ENCODE data around the gene RAB27A. TPM values are rescaled to one million over a fixed set of nuclear protein-coding genes. Genes with fewer than 3 reads are reported as not detected.

The RAB27A gene
- polyA plus RNA-seq, 1 donor (not counting 4 experiments of a cell fraction or from before 2014, with no cell fraction given), result 10.8 TPM

GRCh38 chr15:55327387-55327786, 37.8 kb upstream of the RAB27A start:
- dilution Hi-C loops (cut with MboI; ENCODE audit: extremely low pct_ligation_motif_present, low sequenced_read_pairs), result no loop called here
- H3K9ac ChIP-seq (ENCODE audit: control insufficient read depth, extremely low read depth, insufficient read depth, low read length), result no peak overlapping the region
- no peaks in the 10 kb centered on the region for H3K4me1 ChIP-seq (ENCODE audit: control insufficient read depth, extremely low read depth, insufficient read depth, low read length)
- TF ChIP-seq EZH2 (IDR thresholded peaks at IDR 0.05; ENCODE audit: low read length) (no peak), CTCF (optimal IDR thresholded peaks at IDR 0.05 in 1 of 3, IDR thresholded peaks at IDR 0.05 in 1 of 3, conservative IDR thresholded peaks at IDR 0.05 in 1 of 3; ENCODE audit: extremely low read depth in 1 of 3, insufficient read depth in 2 of 3, low read length in 3 of 3) (no peak)
- H3K36me3 ChIP-seq (ENCODE audit: control insufficient read depth in 2 of 2, extremely low read depth in 1 of 2, insufficient read depth in 2 of 2, low read length in 2 of 2), result no peaks in the 10 kb centered on the region
- no peak overlapping the region for H3K27ac ChIP-seq (ENCODE audit: control insufficient read depth, insufficient read depth, low read length)
- no peak overlapping the region for H2AFZ ChIP-seq (ENCODE audit: control insufficient read depth, low read length)
- FAIRE-seq, result no peak
- DNase-seq (ENCODE audit: low read depth, low spot score), result no peak
- H3K9me3 ChIP-seq (ENCODE audit: control insufficient read depth, low read depth, low read length), result no peaks in the 10 kb centered on the region
- H3K27me3 ChIP-seq (ENCODE audit: control insufficient read depth, extremely low read depth, insufficient read depth, low read length), result no peaks in the 10 kb centered on the region
- no peak overlapping the region for H3K4me3 ChIP-seq (ENCODE audit: control insufficient read depth in 2 of 3, extremely low read depth in 1 of 3, insufficient read depth in 2 of 3, low read depth in 1 of 3, low read length in 3 of 3)
- H3K4me2 ChIP-seq (ENCODE audit: control insufficient read depth, extremely low read depth, insufficient read depth, low read depth, low read length), result no peak overlapping the region
- H3K79me2 ChIP-seq (ENCODE audit: control insufficient read depth, insufficient read depth, low read length), result no peaks in the 10 kb centered on the region
- H3K9me1 ChIP-seq (ENCODE audit: control insufficient read depth, extremely low read depth, insufficient read depth, low read length), result no peaks in the 10 kb centered on the region
- H4K20me1 ChIP-seq (ENCODE audit: control insufficient read depth, extremely low read depth, insufficient read depth, low read length), result no peaks in the 10 kb centered on the region

- dilution Hi-C loops (cut with MboI; ENCODE audit: extremely low pct_ligation_motif_present, low sequenced_read_pairs), result no loop called here
- H3K4me2 ChIP-seq (ENCODE audit: control insufficient read depth, extremely low read depth, insufficient read depth, low read depth, low read length), result no peak overlapping the region
- no peaks in the 10 kb centered on the region for H3K9me1 ChIP-seq (ENCODE audit: control insufficient read depth, extremely low read depth, insufficient read depth, low read length)
- FAIRE-seq, result no peak
- H3K27ac ChIP-seq (ENCODE audit: control insufficient read depth, insufficient read depth, low read length), result no peak overlapping the region
- peaks cover 8% of the 10 kb centered on the region for H3K4me1 ChIP-seq (ENCODE audit: control insufficient read depth, extremely low read depth, insufficient read depth, low read length)
- no peak overlapping the region for H2AFZ ChIP-seq (ENCODE audit: control insufficient read depth, low read length)
- TF ChIP-seq EZH2 (IDR thresholded peaks at IDR 0.05; ENCODE audit: low read length), result no peak
- no peak for TF ChIP-seq CTCF (optimal IDR thresholded peaks at IDR 0.05 in 1 of 3, IDR thresholded peaks at IDR 0.05 in 1 of 3, conservative IDR thresholded peaks at IDR 0.05 in 1 of 3; ENCODE audit: extremely low read depth in 1 of 3, insufficient read depth in 2 of 3, low read length in 3 of 3)
- DNase-seq (ENCODE audit: low read depth, low spot score), result no peak
- H3K36me3 ChIP-seq (ENCODE audit: control insufficient read depth in 2 of 2, extremely low read depth in 1 of 2, insufficient read depth in 2 of 2, low read length in 2 of 2), result no peaks in the 10 kb centered on the region
- no peaks in the 10 kb centered on the region for H3K9me3 ChIP-seq (ENCODE audit: control insufficient read depth, low read depth, low read length)
- H3K4me3 ChIP-seq (ENCODE audit: control insufficient read depth in 2 of 3, extremely low read depth in 1 of 3, insufficient read depth in 2 of 3, low read depth in 1 of 3, low read length in 3 of 3), result no peak overlapping the region
- no peaks in the 10 kb centered on the region for H3K27me3 ChIP-seq (ENCODE audit: control insufficient read depth, extremely low read depth, insufficient read depth, low read length)
- H3K79me2 ChIP-seq (ENCODE audit: control insufficient read depth, insufficient read depth, low read length), result peaks cover 23% of the 10 kb centered on the region
- no peaks in the 10 kb centered on the region for H4K20me1 ChIP-seq (ENCODE audit: control insufficient read depth, extremely low read depth, insufficient read depth, low read length)
- H3K9ac ChIP-seq (ENCODE audit: control insufficient read depth, extremely low read depth, insufficient read depth, low read length), result no peak overlapping the region
Measured at GRCh38 chr15:55322467-55322866, 32.9 kb upstream of the RAB27A start.
